Measurements from ENCODE around the gene SNRPD2.
A peak's percentile ranks its signal among the peaks of the same experiment; 100 is the strongest.
"Not testable (repeated sequence)": the region's sequence is repeated elsewhere in the genome, so short reads cannot be mapped to it uniquely, and the experiment has no call there.

Gene SNRPD2

GRCh38 chr19:45691516-45692186 is at the start of gene SNRPD2:
SNRPD2 (minus strand) TSS chr19:45691953; CDS start chr19:45691888, 65 bp downstream.
- DNase-seq (ENCODE audit: low spot score), result peak; percentile 96

GRCh38 chr19:45739498-45740439 is 48.0 kb upstream of the SNRPD2 start:
- DNase-seq (ENCODE audit: low spot score), result no peak

DNA sequence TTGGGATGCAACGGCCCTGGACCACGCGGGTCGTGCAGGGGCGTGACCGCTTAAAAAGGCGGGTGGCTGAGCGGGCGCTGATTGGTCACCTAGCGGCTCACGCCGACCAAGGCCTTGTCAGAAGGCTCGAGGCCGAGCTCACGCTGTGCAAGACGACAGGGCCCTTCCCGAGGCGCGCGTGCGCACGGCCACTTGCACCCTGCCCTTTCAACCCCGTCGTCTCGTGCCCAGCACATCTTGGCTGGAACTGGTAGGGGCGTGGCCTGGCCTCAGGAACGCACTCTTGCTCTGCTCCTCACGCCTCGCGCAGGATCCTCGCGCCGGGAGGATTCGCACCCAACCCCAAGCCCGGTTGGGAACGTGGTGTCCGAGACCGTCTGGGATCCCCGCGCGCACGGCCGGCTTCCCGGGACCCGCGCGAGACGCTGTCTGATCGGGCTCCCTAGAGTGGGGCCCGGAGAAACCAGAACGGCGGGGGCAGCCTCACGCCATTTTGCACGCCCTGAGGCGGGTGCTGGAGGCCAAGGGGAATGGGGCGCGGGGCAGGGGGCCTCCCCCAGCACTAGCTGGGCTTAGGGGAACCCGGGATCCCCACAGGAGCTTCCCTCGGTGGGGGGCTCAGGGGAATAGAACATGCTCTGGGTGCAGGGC is 41.5 kb upstream of the SNRPD2 start, which contains the start of gene MEIOSIN:
Gene MEIOSIN (plus strand): TSS at position 280 of the 651 bp plus-strand sequence. CDS start 1,938 bp downstream, outside the sequence.
- no peak for DNase-seq (ENCODE audit: low spot score)

DNA sequence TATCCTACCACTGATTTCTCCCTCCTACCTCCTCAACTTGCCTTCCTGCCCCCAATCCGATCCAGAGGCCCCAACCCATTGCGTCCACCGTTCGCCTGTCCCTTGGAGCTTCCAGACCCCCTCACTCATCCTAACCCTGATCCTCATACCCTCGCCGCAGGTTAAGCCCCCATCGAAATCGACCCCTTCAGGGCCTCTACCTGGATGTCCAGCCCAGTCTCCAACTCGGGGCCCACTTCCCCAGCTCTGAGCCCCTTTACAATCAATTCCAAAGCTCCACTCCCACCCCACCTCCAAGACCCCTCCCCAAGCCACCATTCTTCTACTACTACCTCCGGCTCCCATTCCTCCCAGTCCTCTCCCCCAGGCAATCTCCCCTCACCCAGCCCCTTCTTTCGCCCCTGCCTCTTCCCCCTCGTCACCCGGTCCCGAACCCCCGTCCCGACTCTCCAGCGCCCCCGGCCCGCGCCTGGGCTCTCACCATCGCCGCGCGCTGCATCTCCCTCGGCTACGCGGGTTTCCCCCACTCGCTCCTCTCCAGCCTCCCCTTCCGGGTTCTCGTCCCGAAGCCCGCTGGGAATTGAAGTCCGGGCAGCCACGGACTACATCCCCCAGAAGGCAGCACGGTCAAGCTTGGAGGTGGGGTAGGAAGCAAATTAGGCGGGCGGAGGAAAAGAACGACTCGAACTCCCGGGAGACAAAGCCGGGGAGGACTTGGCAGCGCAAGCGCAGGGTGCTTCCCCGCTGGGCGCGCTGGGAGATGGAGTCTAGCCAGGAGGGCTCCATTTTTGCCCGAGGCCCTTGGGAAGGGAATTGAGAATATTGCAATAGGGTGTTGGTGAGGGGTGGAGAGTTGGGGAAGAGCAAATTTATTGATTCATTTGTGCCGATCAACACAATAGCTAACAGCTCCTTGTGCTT is 38.9 kb upstream of the SNRPD2 start, which contains the start of gene FBXO46:
Gene FBXO46 (minus strand): TSS at position 529 of the 921 bp plus-strand sequence. CDS start 17,401 bp downstream, outside the sequence.
- DNase-seq (ENCODE audit: low spot score), result peak; percentile 99

- no peak for DNase-seq (ENCODE audit: low spot score)
Measured at GRCh38 chr19:45729800-45730290, 38.1 kb upstream of the SNRPD2 start.

GRCh38 chr19:45728683-45729082 is 36.9 kb upstream of the SNRPD2 start:
- not testable (repeated sequence) for DNase-seq (ENCODE audit: low spot score)

GRCh38 chr19:45720065-45720464 is 28.3 kb upstream of the SNRPD2 start:
- DNase-seq (ENCODE audit: low spot score), result not testable (repeated sequence)

DNA sequence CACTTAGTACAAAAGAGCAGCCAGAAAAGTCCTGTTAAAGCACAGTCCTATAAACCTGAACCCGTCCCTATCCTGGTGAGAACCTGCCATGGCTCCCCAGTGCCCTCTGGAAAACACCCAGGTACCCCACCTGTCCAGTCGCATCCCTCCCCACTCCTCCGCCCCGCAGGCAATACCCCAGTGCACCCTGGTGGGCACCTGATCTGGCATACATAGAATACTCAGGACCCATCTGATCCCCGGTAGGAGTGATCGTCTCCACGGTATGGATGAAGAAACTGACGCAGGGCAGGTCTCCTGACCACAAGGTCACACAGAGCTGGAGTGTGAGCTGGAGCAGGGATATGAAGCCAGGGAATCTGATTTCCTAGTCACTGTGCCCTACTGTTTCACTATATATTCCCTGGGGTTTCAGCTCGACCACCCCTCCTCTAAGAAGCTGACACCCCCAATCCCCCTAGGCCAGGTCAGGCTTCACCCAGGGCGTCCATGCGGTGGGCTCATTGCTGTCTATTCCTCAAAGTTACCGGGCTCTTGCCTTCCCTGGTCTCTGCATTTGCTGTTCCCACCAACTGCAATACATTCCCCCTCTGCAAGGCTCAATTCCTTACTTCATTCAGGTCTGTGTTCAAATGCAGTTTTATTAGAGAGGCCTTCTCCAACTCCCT is 26.4 kb upstream of the SNRPD2 start:
- DNase-seq (ENCODE audit: low spot score), result no peak

- peak; percentile 99 for DNase-seq (ENCODE audit: low spot score)
Measured at GRCh38 chr19:45717131-45717982, 25.6 kb upstream of the SNRPD2 start.

- peak; percentile 38 for DNase-seq (ENCODE audit: low spot score)
Measured at GRCh38 chr19:45716359-45717130, 24.8 kb upstream of the SNRPD2 start.

GRCh38 chr19:45715139-45715538 is 23.4 kb upstream of the SNRPD2 start:
- DNase-seq (ENCODE audit: low spot score), result no peak

GRCh38 chr19:45713141-45713540 is 21.4 kb upstream of the SNRPD2 start:
- no peak for DNase-seq (ENCODE audit: low spot score)

DNA sequence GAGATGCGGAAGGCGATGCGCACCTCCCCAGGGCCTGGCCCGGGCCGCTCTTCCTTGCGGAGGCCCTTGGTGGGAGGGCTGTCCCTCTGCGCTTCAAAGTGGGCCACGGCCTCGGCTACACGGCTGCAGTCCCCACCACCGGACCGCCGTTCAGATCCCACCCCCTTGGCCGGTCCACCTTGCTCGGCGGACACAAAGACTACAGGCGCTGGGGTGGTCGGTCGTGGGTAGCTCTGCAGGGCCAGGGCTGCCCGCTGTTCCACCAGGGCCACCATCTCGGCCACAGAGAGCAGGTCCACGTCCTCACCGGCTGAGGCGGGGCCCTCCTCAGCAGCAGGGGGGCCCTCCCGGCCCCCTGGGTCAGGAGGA is 20.9 kb upstream of the SNRPD2 start:
- no peak for DNase-seq (ENCODE audit: low spot score)

DNA sequence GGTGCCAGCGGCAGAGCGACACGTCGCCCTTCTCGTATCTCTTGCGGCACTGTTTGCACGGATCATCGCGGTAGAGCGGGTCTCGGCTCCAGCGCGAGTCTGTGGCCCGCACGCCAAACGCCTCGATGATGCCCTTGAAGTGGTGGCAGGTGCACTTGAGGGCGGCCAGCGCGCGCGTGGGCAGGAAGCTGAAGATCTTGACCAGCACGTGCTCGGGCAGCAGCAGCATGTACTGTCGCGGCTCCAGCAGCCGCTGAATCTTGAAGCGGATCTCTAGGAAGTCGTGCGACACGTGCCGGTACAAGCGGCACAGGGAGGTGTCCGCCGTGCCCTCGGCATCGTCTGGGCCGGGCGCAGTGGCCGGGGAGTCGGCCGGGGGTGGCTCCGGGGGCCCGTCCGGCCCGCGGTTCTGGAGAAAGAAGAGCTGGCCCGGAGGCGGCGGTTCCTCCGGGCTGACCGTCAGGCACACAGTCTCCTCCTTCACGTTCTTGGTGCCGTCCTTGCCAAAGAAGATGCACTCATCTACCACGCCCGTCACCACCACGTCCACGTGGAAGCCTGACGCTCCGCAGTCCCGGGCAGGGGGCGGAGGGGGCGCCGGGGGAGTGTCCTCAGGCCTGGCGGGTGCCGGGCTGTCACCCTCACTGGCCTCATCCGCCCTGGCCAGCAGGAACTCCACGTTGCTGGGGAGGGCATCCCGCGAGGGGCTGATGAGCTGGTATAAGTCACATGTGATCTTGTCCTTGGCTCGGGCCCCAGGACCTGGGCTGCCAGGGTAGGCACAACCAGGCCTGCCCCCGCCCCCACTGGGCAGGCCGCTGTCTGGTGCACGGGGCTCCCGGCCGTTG is 20.3 kb upstream of the SNRPD2 start:
- DNase-seq (ENCODE audit: low spot score), result no peak

DNA sequence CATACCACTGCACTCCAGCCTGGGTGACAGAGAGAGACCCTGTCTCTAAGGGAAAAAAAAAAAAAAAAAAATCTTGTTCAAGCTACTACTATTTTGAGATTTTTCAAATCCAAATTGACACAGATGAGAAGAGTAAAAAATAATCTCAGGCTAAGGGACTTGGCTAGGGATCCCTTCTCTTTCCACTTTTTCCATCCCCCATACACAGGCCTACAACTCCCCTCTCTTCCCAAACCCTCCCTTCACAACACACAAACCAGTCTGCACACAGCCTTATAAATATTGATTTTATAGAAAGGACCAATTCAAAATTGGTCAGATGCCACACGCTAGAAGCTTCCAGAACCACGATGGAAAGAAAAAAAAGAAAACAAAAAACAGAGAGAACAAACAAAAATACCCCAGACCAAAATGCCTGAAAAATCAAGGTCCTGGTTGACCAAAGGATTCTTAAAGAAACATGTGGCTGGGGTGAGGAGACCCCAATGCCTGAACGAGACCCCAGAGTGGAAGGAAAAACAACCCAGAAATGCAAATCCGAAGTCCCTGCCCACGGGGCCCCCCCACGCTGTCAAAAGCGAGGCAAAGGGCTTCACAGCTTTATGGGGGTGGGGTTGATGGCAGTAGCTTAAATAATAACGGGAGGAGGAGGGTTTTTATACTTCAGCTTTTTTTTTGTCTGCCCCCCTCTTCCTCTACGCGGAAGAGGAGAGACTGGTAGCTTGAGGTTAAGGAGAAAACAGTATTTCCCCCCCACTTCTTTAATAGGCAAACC is 18.8 kb upstream of the SNRPD2 start:
- no peak for DNase-seq (ENCODE audit: low spot score)

DNA sequence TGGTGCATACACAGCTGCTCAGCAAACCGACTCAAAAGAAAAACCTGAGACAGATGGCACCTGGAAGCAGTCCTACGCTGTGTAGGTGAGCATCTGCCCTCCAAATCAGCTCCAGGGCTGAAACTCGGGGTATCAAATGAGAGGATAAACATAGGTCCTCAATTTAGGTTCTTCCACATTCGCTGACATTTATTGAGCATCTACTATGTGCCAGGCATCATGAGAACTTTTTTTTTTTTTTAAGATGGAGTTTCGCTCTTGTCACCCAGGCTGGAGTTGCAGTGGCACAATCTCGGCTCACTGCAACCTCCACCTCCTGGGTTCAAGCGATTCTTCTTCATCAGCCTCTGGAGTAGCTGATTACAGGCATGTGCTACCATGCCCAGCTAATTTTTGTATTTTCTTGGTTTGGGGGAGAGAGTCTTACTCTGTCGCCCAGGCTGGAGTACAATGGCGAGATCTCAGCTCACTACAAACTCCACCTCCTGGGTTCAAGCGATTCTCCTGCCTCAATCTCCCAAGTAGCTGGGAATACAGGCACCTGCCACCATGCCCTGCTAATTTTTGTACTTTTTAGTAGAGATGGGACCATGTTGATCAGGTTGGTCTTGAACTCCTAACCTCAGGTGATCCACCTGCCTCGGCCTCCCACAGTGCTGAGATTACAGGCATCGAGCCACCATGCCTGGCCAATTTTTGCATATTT is 14.1 kb upstream of the SNRPD2 start:
- no peak for DNase-seq (ENCODE audit: low spot score)
